Gastrocnemius medialis (tissue), 4 donors: Measurements from ENCODE around the gene ZNF3. TPM values are rescaled to one million over a fixed set of nuclear protein-coding genes. Genes with fewer than 3 reads are reported as not detected.
"Not testable (repeated sequence)": the region's sequence is repeated elsewhere in the genome, so short reads cannot be mapped to it uniquely, and the experiment has no call there.

Experiments used
- ATAC-seq, 2 donors: fragments of 150-250 bp; one replicate each; pipeline ENCODE4 v1.9.1; 2016
- DNase-seq, 2 donors: peaks; one replicate each; pipeline ENCODE4 v3.0.0-alpha.2; 2019
- H3K27ac ChIP-seq, 4 donors: fragments of 200-600 bp; sonication (generic); 1 replicate in 1 of 4; 2 replicates in 3 of 4; pipeline ENCODE4 v1.5.1; 2016 to 2018; ENCODE audit warnings: mild to moderate bottlenecking in 2 of 4, moderate library complexity in 1 of 4
- H3K27me3 ChIP-seq, 3 donors: fragments of 200-600 bp; sonication (generic) in 2 of 3; 1 replicate in 1 of 3; 2 replicates in 2 of 3; pipeline versions ENCODE4 v1.5.1 to v1.6.0; 2016 to 2019; ENCODE audit warnings: mild to moderate bottlenecking in 1 of 3, moderate library complexity in 1 of 3
- H3K36me3 ChIP-seq, 2 donors: fragments of 200-600 bp; sonication (generic) in 1 of 2; one replicate each; pipeline ENCODE4 v1.5.1; 2017 to 2018
- H3K4me1 ChIP-seq, 2 donors: fragments of 200-600 bp; sonication (generic) in 1 of 2; one replicate each; pipeline ENCODE4 v1.5.1; 2016 to 2017; ENCODE audit warnings: mild to moderate bottlenecking in 2 of 2
- H3K4me3 ChIP-seq, 4 donors: fragments of 200-600 bp; sonication (generic) in 3 of 4; 1 replicate in 1 of 4; 2 replicates in 3 of 4; pipeline ENCODE4 v1.5.1; 2016 to 2019; ENCODE audit warnings: mild to moderate bottlenecking in 2 of 4
- H3K9me3 ChIP-seq, 3 donors: fragments of 200-600 bp; sonication (generic) in 2 of 3; 1 replicate in 1 of 3; 2 replicates in 2 of 3; pipeline ENCODE4 v1.5.1; 2016 to 2019
- POLR2A ChIP-seq, 2 donors: fragments of 450-650 bp; IDR thresholded peaks; one replicate each; pipeline ENCODE4 v1.6.1; 2017; ENCODE audit warnings: antibody characterized with exemption in 2 of 2, mild to moderate bottlenecking in 2 of 2, moderate library complexity in 2 of 2
- in situ Hi-C, 4 donors: fragments of 200-750 bp; cut with MboI; loops; one replicate each; pipeline versions ENCODE4 v1.15.0 to v1.8.0; 2017; ENCODE audit warnings: low sequenced_read_pairs in 4 of 4
- intact Hi-C: fragments of 100-400 bp; cut with DNase I; formaldehyde crosslinking; loops from one replicate; pipeline ENCODE4 v1.15.1; 2023; ENCODE audit warnings: low total_unique reads
- total RNA-seq, 4 donors: library from RNA; depleted of rRNA; stranded (reverse); fragments of >200 nt; gene quantifications; one replicate each; pipeline versions ENCODE4 v1.1.0 to v1.2.3, GENCODE V29; 2016
- TF ChIP-seq, protein P1 (sequence below), 5 experiments: fragments of 450-650 bp in 3 of 5; fragments of 200-600 bp in 2 of 5; sonication (generic) in 2 of 5; IDR thresholded peaks in 4 of 5; conservative IDR thresholded peaks in 1 of 5; 1 replicate in 4 of 5; 2 replicates in 1 of 5; pipeline ENCODE4 v1.5.1; 2016 to 2019; ENCODE audit warnings: antibody characterized with exemption in 5 of 5, mild to moderate bottlenecking in 3 of 5, moderate library complexity in 3 of 5

ZNF3 gene
- total RNA-seq = 10 to 100 TPM; 11.2 to 19.2 (median 16.1) TPM

DNA sequence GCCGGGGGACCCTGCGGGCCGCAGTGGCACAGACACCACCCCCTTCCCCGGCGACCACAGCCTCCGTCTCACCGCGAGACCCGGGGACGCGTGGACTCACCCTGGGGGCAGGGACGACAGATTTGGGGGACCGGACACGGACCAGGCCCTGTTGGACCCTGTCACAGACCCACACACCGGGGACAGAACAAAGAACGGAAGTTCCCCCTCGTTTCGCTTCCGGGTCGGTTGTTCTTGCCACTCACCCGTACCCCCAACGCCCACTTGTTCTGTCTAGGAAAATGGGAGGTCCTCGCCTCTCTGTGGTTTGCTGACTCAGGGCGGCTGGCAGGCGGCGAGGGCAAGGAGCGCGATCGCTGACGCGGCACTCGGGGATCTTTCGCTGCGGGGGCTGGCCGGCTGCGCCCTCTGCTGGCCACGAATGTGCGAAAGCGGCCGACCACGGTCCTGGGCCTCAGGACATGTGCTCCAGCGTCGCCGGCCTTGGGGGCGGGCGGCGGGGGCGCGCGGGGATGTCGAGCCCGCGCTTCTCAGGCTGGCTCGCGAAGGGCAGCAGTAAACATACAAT lies at the start of gene ZNF3:
ZNF3 (minus strand) TSS at position 189 of the 568 bp plus-strand sequence. CDS start 4,366 bp downstream, outside the sequence.
- Histone ChIP-seq H3K27me3 (no peaks in the 10 kb centered on the region), H3K4me3 (peak within 1 kb of the TSS; percentile 81 to 99 (median 87)), H3K4me1 (peaks cover 22 to 24% of the 10 kb centered on the region in 2 donors), H3K36me3 (peaks cover 0 to 10% of the 10 kb centered on the region in 2 donors), H3K27ac (peak within 1 kb of the TSS; percentile 86 to 96 (median 90)), H3K9me3 (no peaks in the 10 kb centered on the region)
- DNase-seq = peak; percentile 99
- in situ Hi-C loops (no loop called here), intact Hi-C loops (loop anchor here (1.0 to 5.0 kb wide), 5 partner anchors 19 to 577 kb away; partner anchors contain the start of genes AP4M1, MCM7, ZKSCAN5 and ZSCAN21)
- peak; percentile 95 to 96 for ATAC-seq
- TF ChIP-seq, protein P1, sequence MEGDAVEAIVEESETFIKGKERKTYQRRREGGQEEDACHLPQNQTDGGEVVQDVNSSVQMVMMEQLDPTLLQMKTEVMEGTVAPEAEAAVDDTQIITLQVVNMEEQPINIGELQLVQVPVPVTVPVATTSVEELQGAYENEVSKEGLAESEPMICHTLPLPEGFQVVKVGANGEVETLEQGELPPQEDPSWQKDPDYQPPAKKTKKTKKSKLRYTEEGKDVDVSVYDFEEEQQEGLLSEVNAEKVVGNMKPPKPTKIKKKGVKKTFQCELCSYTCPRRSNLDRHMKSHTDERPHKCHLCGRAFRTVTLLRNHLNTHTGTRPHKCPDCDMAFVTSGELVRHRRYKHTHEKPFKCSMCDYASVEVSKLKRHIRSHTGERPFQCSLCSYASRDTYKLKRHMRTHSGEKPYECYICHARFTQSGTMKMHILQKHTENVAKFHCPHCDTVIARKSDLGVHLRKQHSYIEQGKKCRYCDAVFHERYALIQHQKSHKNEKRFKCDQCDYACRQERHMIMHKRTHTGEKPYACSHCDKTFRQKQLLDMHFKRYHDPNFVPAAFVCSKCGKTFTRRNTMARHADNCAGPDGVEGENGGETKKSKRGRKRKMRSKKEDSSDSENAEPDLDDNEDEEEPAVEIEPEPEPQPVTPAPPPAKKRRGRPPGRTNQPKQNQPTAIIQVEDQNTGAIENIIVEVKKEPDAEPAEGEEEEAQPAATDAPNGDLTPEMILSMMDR (IDR thresholded peaks at IDR 0.05 in 4 of 5, conservative IDR thresholded peaks at IDR 0.05 in 1 of 5) = peak; percentile 93 to 98 (median 94)
- TF ChIP-seq POLR2A (IDR thresholded peaks at IDR 0.05) = peak; percentile 62 to 85

DNA sequence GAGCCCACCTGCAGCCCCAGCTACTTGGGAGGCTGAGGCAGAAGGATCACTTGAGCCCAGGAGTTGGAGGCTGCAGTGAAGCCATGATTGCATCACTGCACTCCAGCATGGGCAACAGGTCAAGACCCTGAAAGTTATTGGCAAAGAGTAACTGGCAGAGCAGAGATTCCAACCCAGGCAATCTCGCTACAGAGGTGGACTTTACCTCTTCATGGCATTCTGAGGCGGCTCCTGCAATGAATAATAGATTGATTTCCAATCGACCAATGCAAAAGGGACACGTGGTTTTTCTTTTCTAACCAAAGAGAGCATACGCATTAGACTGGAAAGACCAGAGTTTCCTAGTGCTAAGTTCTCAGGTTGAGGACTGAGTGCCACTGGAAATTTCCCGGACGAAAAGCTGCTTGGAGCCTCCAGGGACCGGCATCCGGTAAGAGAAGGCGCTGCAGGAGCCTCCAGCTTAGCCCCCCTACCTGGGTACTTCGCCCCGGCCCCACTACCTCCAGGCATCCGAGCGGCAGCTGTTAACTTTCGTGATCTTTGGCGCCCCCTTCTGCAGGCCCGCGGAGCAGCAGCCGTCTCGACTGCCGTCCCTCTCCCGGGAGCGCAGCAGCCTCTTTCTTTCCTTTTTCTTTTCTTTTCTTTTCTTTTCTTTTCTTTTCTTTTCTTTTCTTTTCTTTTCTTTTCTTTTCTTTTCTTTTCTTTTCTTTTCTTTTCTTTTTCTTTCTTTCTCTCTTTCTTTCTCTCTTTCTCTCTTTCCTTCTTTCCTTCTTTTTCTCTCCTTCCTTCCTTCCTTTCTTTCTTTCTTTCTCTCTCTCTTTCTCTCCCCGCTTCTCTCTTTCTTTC lies 49.3 kb upstream of the ZNF3 start:
- Histone ChIP-seq H3K9me3 (no peaks in the 10 kb centered on the region), H3K27me3 (no peaks in the 10 kb centered on the region), H3K4me3 (peak overlapping the region in 1 of 4 donors; percentile 30), H3K36me3 (no peaks in the 10 kb centered on the region), H3K27ac (no peak overlapping the region), H3K4me1 (peaks cover 7 to 13% of the 10 kb centered on the region in 2 donors)
- intact Hi-C loops = no loop called here
- no peak for ATAC-seq
- TF ChIP-seq, protein P1 (IDR thresholded peaks at IDR 0.05 in 4 of 5, conservative IDR thresholded peaks at IDR 0.05 in 1 of 5) = peak; percentile 62 to 89 (median 81)
- no peak for TF ChIP-seq POLR2A (IDR thresholded peaks at IDR 0.05)
- DNase-seq = peak; percentile 38 to 59
- in situ Hi-C loops = loop anchor here in 2 of 4 donors (10.0 to 25.0 kb wide), 2 partner anchors 146 to 206 kb away; no protein-coding TSS in a partner anchor

DNA sequence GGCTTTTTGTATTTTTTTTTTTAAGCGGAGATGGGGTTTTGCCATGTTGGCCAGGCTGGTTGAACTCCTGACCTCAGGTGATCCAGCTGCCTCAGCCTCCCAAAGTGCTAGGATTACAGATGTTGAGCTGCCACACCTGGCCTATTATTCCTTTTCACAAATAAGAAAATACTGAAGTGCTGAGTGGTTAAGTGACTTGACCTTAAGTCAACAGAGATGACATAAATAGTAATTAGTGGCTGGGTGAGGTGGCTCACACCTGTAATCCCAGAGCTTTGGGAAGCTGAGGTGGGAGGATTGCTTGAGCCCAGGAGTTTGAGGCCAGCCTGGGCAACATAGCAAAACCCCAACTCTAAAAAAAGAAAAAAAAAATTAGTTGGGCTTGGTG lies 48.7 kb upstream of the ZNF3 start:
- H3K27me3 ChIP-seq, intact Hi-C loops, H3K27ac ChIP-seq, H3K9me3 ChIP-seq, H3K36me3 ChIP-seq, DNase-seq, H3K4me3 ChIP-seq, ATAC-seq: not testable (repeated sequence)
- in situ Hi-C loops = loop anchor here in 2 of 4 donors (10.0 to 25.0 kb wide), 2 partner anchors 145 to 207 kb away; no protein-coding TSS in a partner anchor
- H3K4me1 ChIP-seq = peaks cover 11 to 19% of the 10 kb centered on the region in 2 donors

DNA sequence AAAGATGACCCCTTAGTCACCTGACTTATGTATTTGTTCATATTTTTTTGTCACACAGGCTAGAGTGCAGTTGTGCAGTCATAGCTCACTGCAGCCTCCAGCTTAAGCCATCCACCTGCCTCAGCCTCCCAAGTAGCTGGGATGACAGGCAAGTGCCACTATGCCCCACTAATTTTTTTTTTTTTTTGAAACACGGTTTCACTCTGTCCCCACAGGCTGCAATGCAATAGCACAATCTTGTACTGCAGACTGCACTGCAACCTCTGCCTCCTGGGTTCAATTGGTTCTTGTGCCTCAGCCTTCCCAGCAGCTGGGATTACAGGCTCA lies 47.1 kb upstream of the ZNF3 start:
- TF ChIP-seq, protein P1 (IDR thresholded peaks at IDR 0.05 in 4 of 5, conservative IDR thresholded peaks at IDR 0.05 in 1 of 5) = no peak
- no peak for TF ChIP-seq POLR2A (IDR thresholded peaks at IDR 0.05)
- Histone ChIP-seq H3K27ac (no peak overlapping the region), H3K36me3 (no peaks in the 10 kb centered on the region), H3K4me3 (no peak overlapping the region), H3K4me1 (peaks cover 11 to 22% of the 10 kb centered on the region in 2 donors), H3K27me3 (no peaks in the 10 kb centered on the region), H3K9me3 (no peaks in the 10 kb centered on the region)
- no peak for DNase-seq
- in situ Hi-C loops (loop anchor here in 2 of 4 donors (10.0 to 25.0 kb wide), 2 partner anchors 134 to 209 kb away; no protein-coding TSS in a partner anchor), intact Hi-C loops (loop anchor here (5.0 to 10.0 kb wide), 3 partner anchors 41 to 136 kb away; partner anchors contain the start of genes COPS6 and ZKSCAN1)
- ATAC-seq = no peak
